GM23338 (cell line): ENCODE results near the gene CACNA2D2. TPM values are rescaled to one million over a fixed set of nuclear protein-coding genes. Genes with fewer than 3 reads are reported as not detected.

Source experiments
- ATAC-seq: fragments of 200-7000 bp; cut with Tn5 transposase; 3 replicates; pipeline ENCODE4 v1.9.1; 2020
- DNase-seq: peaks from one replicate; pipeline ENCODE4 v3.0.0-alpha.2; 2015; ENCODE audit warnings: low spot score
- H2AFZ ChIP-seq: fragments of 200-600 bp; sonication (generic); 2 replicates; pipeline ENCODE4 v1.8.0; 2016; ENCODE audit warnings: antibody characterized with exemption, mild to moderate bottlenecking, moderate library complexity
- H3F3A ChIP-seq: fragments of 200-600 bp; sonication (generic); replicated peaks from 2 replicates; pipeline ENCODE4 v1.8.0; 2017; ENCODE audit warnings: antibody characterized with exemption, mixed run types, low read depth
- H3K27ac ChIP-seq: fragments of 200-600 bp; sonication (generic); 2 replicates; pipeline ENCODE4 v1.6.1; 2016; ENCODE audit warnings: low read depth
- H3K27me3 ChIP-seq: fragments of 200-600 bp; sonication (generic); 2 replicates; pipeline ENCODE4 v1.8.0; 2016; ENCODE audit warnings: mild to moderate bottlenecking, mixed run types, moderate library complexity; ENCODE audit not compliant: insufficient read depth
- H3K36me3 ChIP-seq: fragments of 200-600 bp; sonication (generic); 2 replicates; pipeline ENCODE4 v1.8.0; 2016; ENCODE audit warnings: mild to moderate bottlenecking; ENCODE audit not compliant: insufficient read depth
- H3K4me1 ChIP-seq: fragments of 200-600 bp; sonication (generic); 2 replicates; pipeline ENCODE4 v1.8.0; 2016; ENCODE audit warnings: mild to moderate bottlenecking, moderate library complexity; ENCODE audit not compliant: insufficient read depth
- H3K4me2 ChIP-seq: fragments of 200-600 bp; sonication (generic); 2 replicates; pipeline ENCODE4 v1.7.1; 2017; ENCODE audit warnings: mixed run types
- H3K4me3 ChIP-seq: fragments of 200-600 bp; sonication (generic); 2 replicates; pipeline ENCODE4 v1.6.1; 2016; ENCODE audit warnings: mixed run types
- H3K79me2 ChIP-seq: fragments of 200-600 bp; sonication (generic); replicated peaks from 2 replicates; pipeline ENCODE4 v1.8.0; 2017; ENCODE audit warnings: mild to moderate bottlenecking; ENCODE audit not compliant: insufficient read depth
- H3K9me2 ChIP-seq: fragments of 200-600 bp; sonication (generic); 2 replicates; pipeline ENCODE4 v1.8.0; 2017; ENCODE audit not compliant: insufficient read depth
- H4K20me1 ChIP-seq: fragments of 200-600 bp; sonication (generic); replicated peaks from 2 replicates; pipeline ENCODE4 v1.8.0; 2017; ENCODE audit warnings: mild to moderate bottlenecking; ENCODE audit not compliant: insufficient read depth
- H3K27ac Mint-ChIP-seq: 2 replicates; pipeline ENCODE4 v1.8.0; 2020; ENCODE audit warnings: inconsistent platforms, mild to moderate bottlenecking, moderate library complexity, mixed read lengths
- H3K27me3 Mint-ChIP-seq: 3 replicates; pipeline ENCODE4 v1.8.0; 2022; ENCODE audit warnings: low read depth, mild to moderate bottlenecking, moderate library complexity, mixed read lengths, inconsistent platforms; ENCODE audit not compliant: insufficient read depth, poor library complexity
- H3K36me3 Mint-ChIP-seq: 3 replicates; pipeline ENCODE4 v1.8.0; 2021; ENCODE audit warnings: low read depth, mild to moderate bottlenecking, inconsistent platforms, moderate library complexity, mixed read lengths
- H3K4me1 Mint-ChIP-seq: 3 replicates; pipeline ENCODE4 v1.8.0; 2020; ENCODE audit warnings: mild to moderate bottlenecking, inconsistent platforms, mixed read lengths
- H3K4me3 Mint-ChIP-seq: 3 replicates; pipeline ENCODE4 v1.8.0; 2021; ENCODE audit warnings: moderate library complexity, mild to moderate bottlenecking, inconsistent platforms, mixed read lengths
- H3K9me3 Mint-ChIP-seq: 3 replicates; pipeline ENCODE4 v1.8.0; 2020; ENCODE audit warnings: moderate library complexity, mild to moderate bottlenecking, inconsistent platforms, mixed read lengths
- ETS1 ChIP-seq: IDR thresholded peaks from 2 replicates; pipeline ENCODE4 v1.6.1; 2016; ENCODE audit warnings: antibody characterized with exemption
- JUNB ChIP-seq: IDR thresholded peaks from one replicate; pipeline ENCODE4 v1.6.1; 2016; ENCODE audit warnings: antibody characterized with exemption; ENCODE audit not compliant: unreplicated experiment
- POLR2AphosphoS5 ChIP-seq: IDR thresholded peaks from 2 replicates; pipeline ENCODE4 v1.6.1; 2016; ENCODE audit warnings: antibody characterized with exemption, low read depth
- ZNF462 ChIP-seq: fragments of 250-450 bp; sonication (Bioruptor Pico); IDR thresholded peaks from 2 replicates; pipeline ENCODE4 v1.5.0; 2020; ENCODE audit warnings: mild to moderate bottlenecking, moderate library complexity
- polyA plus RNA-seq: library from polyadenylated mRNA; unstranded; fragments of >200 nt; fragmentation: Nextera tagmentation; extraction: Ambion mirVana; gene quantifications from 2 replicates; pipeline ENCODE4 v1.2.1, GENCODE V29; 2016
- total RNA-seq: library from RNA; depleted of rRNA; stranded (reverse); fragments of >200 nt; shearing (Covaris generic); gene quantifications from 2 replicates; pipeline ENCODE4 v1.2.3, GENCODE V29; 2014

Gene CACNA2D2
- total and polyA plus RNA-seq, 2 experiments from 2014 or later = 4.7 to 11.4 TPM

DNA sequence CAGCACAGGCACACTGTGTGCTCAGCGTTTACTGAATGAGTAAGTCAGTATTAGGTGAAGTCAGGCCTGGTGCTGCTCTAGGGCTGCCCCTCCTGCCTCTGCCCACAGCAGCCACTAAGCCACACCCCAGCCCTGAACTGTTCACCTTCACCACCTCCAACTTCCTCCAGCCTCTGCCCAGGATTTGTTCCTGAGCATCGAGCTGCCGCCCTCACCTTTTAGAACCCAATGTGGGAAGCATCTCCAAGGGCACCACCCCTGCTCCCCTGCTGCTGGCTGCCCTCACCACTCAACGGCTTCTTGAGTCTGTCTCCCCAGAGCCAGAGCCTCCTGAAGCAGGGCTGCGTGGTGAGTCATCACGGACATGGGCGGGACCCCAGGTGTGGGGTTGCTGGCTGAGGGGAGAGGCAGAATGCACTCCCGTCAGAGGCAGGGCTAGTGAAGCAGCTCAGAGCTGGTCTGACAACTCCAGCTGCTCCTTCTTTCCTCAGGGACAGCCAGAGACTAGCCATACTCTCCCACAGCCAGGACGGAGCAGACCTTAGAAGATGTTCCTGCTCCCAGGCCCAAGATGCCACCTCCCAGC lies 186.7 kb downstream of the CACNA2D2 start:
- Histone ChIP-seq H3F3A (peaks cover 10% of the 10 kb centered on the region; the same call in 1 of the 2 replicates), H3K4me1 (peaks cover 6% of the 10 kb centered on the region; the same call in 1 of the 2 replicates), H3K27me3 (no peaks in the 10 kb centered on the region), H3K27ac (no peak overlapping the region), H3K36me3 (peaks cover 8% of the 10 kb centered on the region), H2AFZ (no peak overlapping the region), H3K9me2 (no peaks in the 10 kb centered on the region), H3K4me2 (no peak overlapping the region), H3K4me3 (no peak overlapping the region), H4K20me1 (peaks cover 5% of the 10 kb centered on the region; the same call in 1 of the 2 replicates), H3K79me2 (peaks cover 26% of the 10 kb centered on the region)
- H3K4me1 Mint-ChIP-seq = peaks cover 20% of the 10 kb centered on the region
- H3K27me3 Mint-ChIP-seq = peaks cover 5% of the 10 kb centered on the region
- TF ChIP-seq POLR2AphosphoS5 (no peak), JUNB (no peak), ZNF462 (no peak)
- ATAC-seq = no peak
- peaks cover 16% of the 10 kb centered on the region for H3K9me3 Mint-ChIP-seq
- H3K27ac Mint-ChIP-seq = no peak overlapping the region; the same call in 1 of the 2 replicates
- peaks cover 65% of the 10 kb centered on the region for H3K36me3 Mint-ChIP-seq
- no peak overlapping the region for H3K4me3 Mint-ChIP-seq
- no peak for DNase-seq

GRCh38 chr3:50314816-50315215 lies 188.6 kb downstream of the CACNA2D2 start:
- H3K36me3 Mint-ChIP-seq = peaks cover 66% of the 10 kb centered on the region
- Histone ChIP-seq H3K4me2 (no peak overlapping the region), H3F3A (0 out of 2 replicates have a peak, but pooled peaks cover 6% of the 10 kb centered on the region), H4K20me1 (peaks cover under 1% of the 10 kb centered on the region; the same call in 1 of the 2 replicates), H2AFZ (no peak overlapping the region), H3K27me3 (no peaks in the 10 kb centered on the region), H3K79me2 (peaks cover 15% of the 10 kb centered on the region), H3K4me3 (no peak overlapping the region), H3K9me2 (no peaks in the 10 kb centered on the region), H3K27ac (no peak overlapping the region), H3K36me3 (peaks cover 8% of the 10 kb centered on the region), H3K4me1 (no peaks in the 10 kb centered on the region; the same call in 1 of the 2 replicates)
- H3K4me3 Mint-ChIP-seq = no peak overlapping the region
- H3K9me3 Mint-ChIP-seq = peaks cover 24% of the 10 kb centered on the region
- DNase-seq (no peak), ATAC-seq (no peak)
- H3K27me3 Mint-ChIP-seq = peaks cover 7% of the 10 kb centered on the region
- H3K27ac Mint-ChIP-seq = no peak overlapping the region
- H3K4me1 Mint-ChIP-seq = peaks cover 14% of the 10 kb centered on the region
- TF ChIP-seq ZNF462 (no peak), ETS1 (no peak)
